DMS 273 (cell line): ENCODE data around the gene FBRSL1.
"Not testable (repeated sequence)": the region's sequence is repeated elsewhere in the genome, so short reads cannot be mapped to it uniquely, and the experiment has no call there.

Source experiments
- DNase-seq: peaks from one replicate; lab custom pipeline; 2025; ENCODE audit not compliant: unreplicated experiment; lab: John Stamatoyannopoulos, UW

The FBRSL1 gene

DNA sequence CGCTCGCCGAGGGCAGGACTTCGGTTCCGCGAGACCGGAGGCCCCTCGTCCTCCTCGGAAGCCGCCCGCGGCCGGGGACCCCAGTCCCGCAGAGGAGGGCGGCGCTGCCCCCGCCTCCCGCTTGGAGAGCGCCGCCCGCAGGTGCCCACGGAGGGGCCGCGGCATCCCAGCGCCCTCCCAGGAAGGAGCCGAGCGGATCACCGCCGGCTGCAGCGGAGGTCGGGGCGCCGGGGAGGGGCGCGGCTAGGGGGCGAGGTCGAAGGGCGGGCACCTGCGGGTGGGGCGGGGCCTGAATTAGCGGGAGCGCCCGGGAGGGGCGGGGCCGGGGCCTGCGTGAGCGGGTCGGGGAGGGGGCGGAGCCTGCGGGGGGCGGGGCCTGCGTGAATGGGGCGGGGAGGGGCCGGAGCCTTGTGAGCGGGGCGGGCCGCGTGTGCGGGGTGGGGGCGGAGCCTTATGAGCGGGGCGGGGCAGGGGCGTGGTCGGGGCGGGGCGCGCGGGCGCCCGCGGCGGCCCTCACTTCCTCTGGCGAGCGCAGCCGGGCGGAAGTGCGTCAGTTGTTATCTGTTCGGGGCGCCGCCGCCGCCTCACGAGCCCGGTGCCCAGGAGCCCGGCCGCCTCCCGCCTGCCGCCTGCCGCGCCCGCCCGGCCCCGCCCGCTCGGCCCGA lies at the start of gene FBRSL1:
TSS of gene FBRSL1 (plus strand) at position 550 of the 665 bp plus-strand sequence.
- DNase-seq = peak; percentile 93

DNA sequence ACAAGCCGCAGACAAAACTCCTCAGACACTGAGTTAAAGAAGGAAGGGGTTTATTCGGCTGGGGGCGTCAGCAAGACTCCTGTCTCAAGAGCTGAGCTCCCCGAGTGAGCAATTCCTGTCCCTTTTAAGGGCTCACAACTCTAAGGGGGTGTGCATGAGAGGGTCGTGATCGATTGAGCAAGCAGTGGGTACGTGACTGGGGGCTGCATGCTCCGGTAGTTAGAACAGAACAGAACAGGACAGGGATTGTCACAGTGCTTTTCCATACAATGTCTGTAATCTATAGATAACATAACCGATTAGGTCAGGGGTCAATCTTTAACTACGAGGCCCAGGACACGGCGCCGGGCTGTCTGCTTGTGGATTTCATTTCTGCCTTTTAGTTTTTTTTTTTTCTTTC lies 49.5 kb upstream of the FBRSL1 start:
- DNase-seq = not testable (repeated sequence)

DNA sequence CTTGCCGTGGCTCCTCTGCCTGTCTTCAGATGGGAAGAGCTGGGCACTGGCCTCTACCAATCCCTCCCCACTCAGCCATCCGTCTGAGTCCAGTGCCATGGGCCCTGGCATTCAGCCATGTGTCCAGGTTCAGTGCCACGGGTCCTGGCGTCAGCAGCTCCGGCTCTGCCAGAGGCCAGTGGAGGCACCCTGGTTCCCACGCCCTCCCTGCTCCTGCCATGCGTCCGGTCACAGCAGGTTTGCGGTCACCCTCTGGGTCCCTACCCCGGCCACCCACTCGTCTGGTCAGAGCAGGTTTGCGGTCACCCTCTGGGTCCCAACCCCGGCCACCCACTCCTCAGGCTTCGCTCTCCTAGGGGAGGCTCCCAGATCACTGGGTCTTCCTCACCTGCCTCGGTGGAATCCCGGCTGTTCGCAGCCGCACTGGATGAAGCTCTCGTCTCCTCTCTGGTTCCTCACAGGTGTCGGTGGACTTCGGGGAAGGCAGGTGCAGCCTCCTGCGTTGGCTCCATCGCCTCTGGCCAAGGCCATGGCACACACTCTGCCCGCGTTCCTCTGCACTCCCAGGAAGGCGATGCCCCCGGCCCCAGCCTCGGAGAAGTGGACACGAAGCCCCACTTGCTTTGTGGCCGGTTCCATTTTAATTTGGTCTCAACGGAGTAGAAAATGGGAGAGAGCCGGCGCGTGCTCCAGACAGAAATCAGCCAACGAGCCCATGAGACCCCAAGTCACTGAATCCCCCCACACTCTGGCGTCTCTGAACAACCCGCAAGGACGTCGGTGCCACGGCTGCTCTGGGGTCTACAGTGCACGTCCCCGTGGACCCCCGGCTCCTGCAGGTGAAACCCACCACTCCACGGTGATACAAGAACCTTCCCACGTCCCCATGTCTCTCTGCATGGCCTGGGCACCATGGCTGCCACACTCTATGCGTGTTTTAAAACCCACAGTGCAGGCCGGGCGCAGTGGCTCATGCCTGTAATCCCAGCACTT lies 47.8 kb upstream of the FBRSL1 start:
- no peak for DNase-seq

- no peak for DNase-seq
These were observed 46.9 kb upstream of the FBRSL1 start for GRCh38 chr12:132443091-132443490.

- DNase-seq = no peak
These were observed 45.7 kb upstream of the FBRSL1 start for GRCh38 chr12:132444283-132444682.

DNA sequence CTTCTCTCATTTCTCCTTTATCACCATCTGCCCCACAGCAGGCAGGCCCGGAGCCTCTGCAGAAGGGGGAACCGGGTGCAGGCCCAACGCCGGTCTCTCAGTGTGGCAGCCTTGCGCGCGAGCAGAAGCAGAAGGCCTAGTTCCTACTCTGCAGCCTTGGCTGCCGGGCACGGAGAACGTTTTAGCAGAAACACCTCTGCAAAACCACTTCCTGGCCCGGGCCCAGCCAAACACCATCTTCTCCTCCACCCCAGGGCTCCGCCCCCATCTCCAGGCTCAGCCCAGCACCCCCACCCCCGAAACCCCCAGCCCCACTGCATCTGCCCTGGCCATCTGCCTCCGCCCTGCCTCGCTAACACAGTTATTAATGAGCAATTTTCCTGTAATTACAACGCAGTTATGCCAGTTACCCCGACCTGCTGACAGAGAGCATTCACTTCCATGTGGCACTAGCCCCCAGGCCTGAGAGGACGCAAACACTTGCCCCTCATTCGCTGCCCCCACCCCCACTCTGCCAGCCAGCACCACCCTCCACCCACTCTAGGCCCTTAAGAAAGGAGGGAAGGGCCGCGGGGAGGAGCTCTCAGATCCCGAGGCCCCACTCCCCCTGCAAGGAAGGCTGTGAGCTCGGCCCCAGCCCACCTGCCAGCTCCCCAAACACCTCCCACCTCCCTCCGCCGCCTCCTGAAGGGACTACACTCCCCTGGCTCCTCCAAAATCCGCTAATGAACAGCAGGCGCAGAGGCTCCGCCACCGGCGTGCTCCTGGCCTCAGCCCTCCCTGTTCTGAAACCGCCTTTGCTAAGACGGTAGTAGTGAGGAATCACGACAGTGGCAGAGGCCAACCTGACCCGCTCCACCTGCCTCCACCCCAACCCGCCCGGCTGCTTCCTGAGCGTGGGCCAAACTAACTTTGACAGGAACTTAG lies 44.7 kb upstream of the FBRSL1 start:
- peak; percentile 93 for DNase-seq

- DNase-seq = peak; percentile 83
These were observed 43.9 kb upstream of the FBRSL1 start for GRCh38 chr12:132445884-132446632.

GRCh38 chr12:132446633-132447326 lies 43.2 kb upstream of the FBRSL1 start:
- no peak for DNase-seq

DNA sequence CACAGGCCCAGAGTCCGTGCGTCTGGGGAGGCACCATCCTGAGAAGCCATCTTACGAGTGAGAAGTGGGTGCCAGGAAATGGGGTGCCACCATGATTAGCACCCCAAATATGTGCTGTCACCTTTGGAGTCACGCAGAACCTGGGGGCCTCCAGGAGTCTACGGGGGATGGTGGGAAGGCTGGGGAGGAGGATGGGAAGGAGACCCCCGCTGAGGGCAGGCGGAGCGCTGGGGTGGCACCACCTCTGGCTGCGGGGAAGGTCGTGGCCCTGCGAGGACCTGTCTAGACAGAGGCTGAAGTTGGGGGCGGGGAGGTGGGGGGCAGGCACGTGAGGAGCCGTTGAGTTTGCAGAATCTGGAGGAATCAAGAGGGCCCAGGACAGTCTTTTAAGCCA lies 42.6 kb upstream of the FBRSL1 start:
- no peak for DNase-seq

DNA sequence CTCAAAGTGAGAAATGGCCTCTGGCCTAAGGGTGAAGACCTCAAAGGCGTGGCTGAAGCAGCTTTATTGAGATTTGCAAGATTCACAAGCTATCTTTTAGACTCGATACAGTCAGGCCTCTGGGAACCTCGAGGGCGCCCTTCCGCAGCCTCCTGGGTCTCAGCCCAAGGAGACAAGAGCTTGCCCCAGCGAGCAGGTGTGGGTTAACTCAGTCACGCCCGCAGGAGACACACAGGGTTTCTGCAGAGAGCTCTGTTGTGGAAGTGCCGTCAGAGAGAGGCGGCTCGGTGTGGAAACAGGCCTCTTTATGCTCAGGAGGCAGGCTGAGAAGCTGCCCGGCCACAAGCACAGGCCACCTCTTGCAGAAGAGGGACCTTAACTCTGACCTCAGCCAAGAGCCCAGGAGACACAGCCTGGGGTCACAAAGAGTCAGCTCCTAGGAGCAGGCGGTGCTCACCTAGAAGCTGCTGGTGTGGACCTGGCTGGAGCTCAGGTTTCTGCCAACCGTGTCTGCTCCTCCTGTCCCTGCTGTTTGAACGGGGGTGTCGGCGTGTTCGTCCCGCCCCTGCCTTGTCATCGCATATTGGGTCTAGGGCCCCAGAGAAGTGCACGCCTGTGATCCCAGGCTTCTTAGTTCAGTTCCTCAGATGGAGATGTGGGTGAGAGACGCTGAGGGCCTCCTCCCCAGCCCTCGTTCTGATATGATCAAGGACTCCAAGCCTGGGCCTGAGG lies 42.1 kb upstream of the FBRSL1 start:
- DNase-seq = no peak

DNA sequence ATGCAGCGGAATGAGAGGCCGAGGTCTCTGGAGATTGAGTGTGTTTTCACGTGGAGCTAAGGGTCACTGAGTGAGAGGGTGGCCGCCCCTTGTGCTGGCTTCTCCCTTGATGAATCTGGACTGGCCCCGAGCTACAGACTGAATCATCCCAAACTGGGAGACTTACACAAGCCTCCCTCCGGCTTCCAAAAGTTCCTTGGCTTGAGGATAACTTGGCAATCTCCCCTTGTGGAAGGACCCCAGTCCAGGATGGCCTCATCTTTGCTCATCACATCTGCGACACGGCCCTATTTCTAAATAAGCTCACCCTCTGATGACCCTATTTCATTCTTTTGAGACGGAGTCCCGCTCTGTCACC lies 41.5 kb upstream of the FBRSL1 start:
- no peak for DNase-seq

- no peak for DNase-seq
These were observed 40.2 kb upstream of the FBRSL1 start for GRCh38 chr12:132449565-132450417.

- DNase-seq = no peak
These were observed 39.4 kb upstream of the FBRSL1 start for GRCh38 chr12:132450418-132451171.

DNA sequence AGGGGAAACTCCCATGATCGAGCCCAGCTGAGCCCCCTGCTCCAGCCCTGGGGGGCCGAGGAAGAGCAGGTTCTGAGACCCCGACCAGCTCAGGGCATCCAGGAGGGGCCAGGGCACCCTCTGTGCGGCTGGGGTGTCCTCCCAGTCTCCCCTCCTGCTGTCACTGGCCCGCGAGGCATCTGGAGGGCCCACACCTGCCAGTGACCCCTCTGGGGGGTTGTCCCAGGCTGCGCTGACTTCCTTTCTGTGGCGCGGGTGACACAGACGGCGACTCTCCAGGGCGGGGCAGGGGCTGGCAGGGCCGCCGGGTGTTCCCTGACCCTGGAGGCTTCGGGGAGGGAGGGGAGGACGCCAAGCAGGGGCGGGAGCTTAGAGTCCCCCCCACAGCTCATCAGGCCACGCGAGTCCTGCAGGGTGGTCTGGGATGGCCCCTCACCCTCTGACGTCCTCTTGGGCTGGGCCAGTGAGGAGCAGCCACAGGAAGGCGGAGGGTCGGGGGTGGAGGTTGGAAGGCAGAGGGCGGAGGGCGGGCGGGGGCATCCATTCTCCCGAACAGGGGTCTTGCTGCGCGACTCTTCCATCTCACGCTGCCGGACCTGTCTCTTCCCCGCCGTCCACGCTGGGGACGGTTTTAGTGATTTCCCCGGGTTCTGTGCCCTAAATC lies 38.6 kb upstream of the FBRSL1 start:
- DNase-seq = no peak

DNA sequence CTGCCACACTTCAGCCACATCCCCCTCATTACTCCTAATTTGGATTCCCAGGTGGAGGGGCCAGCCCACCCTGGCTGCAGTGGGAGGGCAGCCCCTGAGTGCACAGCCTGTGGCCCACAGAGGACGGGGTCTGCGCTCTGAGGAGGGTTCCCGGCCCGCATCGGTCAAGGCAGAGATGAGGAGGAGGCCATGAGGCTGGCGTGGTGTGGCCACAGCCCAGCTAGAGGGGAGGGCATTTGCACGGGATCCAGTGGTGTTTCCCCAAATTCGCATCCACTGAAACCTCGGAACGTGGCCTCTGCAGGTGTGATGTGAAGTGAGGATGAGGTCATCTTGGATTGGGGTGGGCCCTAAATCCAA lies 38.1 kb upstream of the FBRSL1 start:
- DNase-seq = no peak

DNA sequence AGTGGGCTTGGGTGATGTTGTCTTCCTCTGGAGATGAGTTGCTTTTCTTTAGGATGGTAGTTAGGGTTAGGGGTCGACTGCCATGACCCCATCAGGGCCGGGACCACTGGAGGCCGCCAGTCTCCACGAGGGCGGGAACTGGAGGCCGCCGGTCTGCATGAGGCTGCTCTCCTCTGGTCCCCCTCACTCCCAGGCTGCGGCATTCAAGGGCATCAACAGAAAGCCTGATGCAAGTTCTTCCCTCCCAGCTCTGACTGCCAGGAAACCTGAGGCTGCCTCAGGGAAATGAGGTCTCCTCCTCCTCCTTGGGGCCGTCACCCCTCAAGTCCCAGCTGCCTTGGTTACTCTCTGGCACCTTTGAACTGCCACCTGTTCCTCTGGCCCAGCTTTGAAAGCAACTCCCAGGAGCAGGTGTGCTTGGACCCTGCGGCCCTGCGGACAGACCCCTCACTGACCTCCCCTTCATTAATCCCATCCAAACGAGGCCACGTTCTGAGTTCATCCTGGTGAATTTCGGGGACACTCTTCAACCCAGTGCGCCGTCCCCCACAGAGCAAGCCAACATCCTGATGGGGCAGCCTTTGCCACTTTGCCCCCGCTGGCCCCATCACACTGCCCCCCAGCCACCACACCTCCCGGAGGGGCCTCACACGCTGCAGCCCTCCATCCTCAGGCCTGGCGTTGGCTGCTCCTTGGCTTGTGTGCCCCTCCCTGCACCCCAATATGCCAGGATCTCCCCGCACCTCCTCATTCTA lies 37.2 kb upstream of the FBRSL1 start:
- no peak for DNase-seq
